ENCODE data around the gene MRPL16. TPM values are rescaled to one million over a fixed set of nuclear protein-coding genes. Genes with fewer than 3 reads are reported as not detected.

The MRPL16 gene
- total RNA-seq, 1 experiment from 2014 or later: 66.0 TPM

GRCh38 chr11:59756845-59757244, 53.7 kb downstream of the MRPL16 start:
- Histone ChIP-seq H3K27me3 (replicated peaks; ENCODE audit: control insufficient read depth, insufficient read depth, low read length) (no peaks in the 10 kb centered on the region), H3K4me1 (peaks cover 32% of the 10 kb centered on the region), H3K9me3 (no peaks in the 10 kb centered on the region), H3K36me3 (ENCODE audit: control insufficient read depth, insufficient read depth, low read length) (peaks cover 1% of the 10 kb centered on the region; the same call in 1 of the 2 replicates), H3K4me3 (ENCODE audit: low read depth, low read length) (peak overlapping the region; percentile 96)
- Mint-ChIP-seq H3K36me3 (ENCODE audit: insufficient read depth, unreplicated experiment) (peaks cover 68% of the 10 kb centered on the region), H3K4me3 (ENCODE audit: unreplicated experiment) (peak overlapping the region; percentile 83), H3K4me1 (ENCODE audit: low read depth, unreplicated experiment) (peaks cover 35% of the 10 kb centered on the region), H3K27ac (ENCODE audit: unreplicated experiment) (peak overlapping the region; percentile 98), H3K9me3 (ENCODE audit: unreplicated experiment) (no peaks in the 10 kb centered on the region), H3K27me3 (ENCODE audit: insufficient read depth, unreplicated experiment) (no peaks in the 10 kb centered on the region)
- BruUV-seq (replicated peaks): no TSS peak
- ChIA-PET CTCF (interaction anchor here (1.0 to 2.0 kb wide), 2 partner anchors 19 to 88 kb away, joined by 4 to 9 read pairs; partner anchors contain the start of gene PATL1), POLR2A (interaction anchor here (1.1 to 4.0 kb wide), 2 partner anchors 21 to 88 kb away, joined by 3 to 18 read pairs; partner anchors contain the start of gene PATL1)
- intact Hi-C loops (cut with micrococcal nuclease; ENCODE audit: unreplicated experiment): loop anchor here (2.0 to 10.0 kb wide), 3 partner anchors 88 to 582 kb away; partner anchors contain the start of genes DTX4 and PATL1
- peak; percentile 61 to 68 for DNase-seq
- no peak for TF ChIP-seq CTCF (IDR thresholded peaks at IDR 0.05; ENCODE audit: insufficient read depth in 1 of 2, low read depth in 1 of 2, low read length in 1 of 2, severe bottlenecking in 1 of 2, unreplicated experiment in 1 of 2)

- no peaks in the 10 kb centered on the region for H3K27me3 Mint-ChIP-seq (ENCODE audit: insufficient read depth, unreplicated experiment)
- BruUV-seq (replicated peaks): TSS peak; percentile 36
- Histone ChIP-seq H3K36me3 (ENCODE audit: control insufficient read depth, insufficient read depth, low read length) (peaks cover 1% of the 10 kb centered on the region; the same call in 1 of the 2 replicates), H3K27me3 (replicated peaks; ENCODE audit: control insufficient read depth, insufficient read depth, low read length) (no peaks in the 10 kb centered on the region), H3K4me3 (ENCODE audit: low read depth, low read length) (peak overlapping the region; percentile 96), H3K9me3 (no peaks in the 10 kb centered on the region), H3K4me1 (peaks cover 32% of the 10 kb centered on the region)
- H3K36me3 Mint-ChIP-seq (ENCODE audit: insufficient read depth, unreplicated experiment): peaks cover 64% of the 10 kb centered on the region
- H3K4me1 Mint-ChIP-seq (ENCODE audit: low read depth, unreplicated experiment): peaks cover 31% of the 10 kb centered on the region
- POLR2A ChIA-PET: interaction anchor here (0.6 to 4.0 kb wide), 3 partner anchors 22 to 207 kb away, joined by 3 to 18 read pairs (median 4); partner anchors contain the start of gene PATL1
- no peaks in the 10 kb centered on the region for H3K9me3 Mint-ChIP-seq (ENCODE audit: unreplicated experiment)
- peak overlapping the region; percentile 98 for H3K27ac Mint-ChIP-seq (ENCODE audit: unreplicated experiment)
- CTCF ChIA-PET: interaction anchor here (0.8 to 2.0 kb wide), 5 partner anchors 10 to 191 kb away, joined by 3 to 10 read pairs (median 5); partner anchors contain the start of gene PATL1
- peak overlapping the region; percentile 83 for H3K4me3 Mint-ChIP-seq (ENCODE audit: unreplicated experiment)
- DNase-seq: no peak
- intact Hi-C loops (cut with micrococcal nuclease; ENCODE audit: unreplicated experiment): loop anchor here (2.0 to 10.0 kb wide), 3 partner anchors 88 to 582 kb away; partner anchors contain the start of genes DTX4 and PATL1
- TF ChIP-seq CTCF (IDR thresholded peaks at IDR 0.05; ENCODE audit: insufficient read depth in 1 of 2, low read depth in 1 of 2, low read length in 1 of 2, severe bottlenecking in 1 of 2, unreplicated experiment in 1 of 2): no peak
These were observed 54.1 kb downstream of the MRPL16 start for GRCh38 chr11:59756558-59756840.

Other genes starting within 250 kb of the MRPL16 start
- 64.5 and 67.5 TPM in 2 replicates for gene OSBP, start 195.0 kb downstream of the MRPL16 start, total RNA-seq (2022)
- 57.8 and 61.4 TPM in 2 replicates for gene PATL1, start 141.7 kb downstream of the MRPL16 start, total RNA-seq (2022)
- not detected in 2 replicates for gene OR10V1, start 96.9 kb downstream of the MRPL16 start, total RNA-seq (2022)
- 178 and 181 TPM in 2 replicates for gene STX3, start 55.4 kb downstream of the MRPL16 start, total RNA-seq (2022)
- not detected in 2 replicates for gene CBLIF, start 34.7 kb upstream of the MRPL16 start, total RNA-seq (2022)
- not detected in 2 replicates for gene TCN1, start 55.7 kb upstream of the MRPL16 start, total RNA-seq (2022)
- gene OOSP3, start 68.0 kb upstream of the MRPL16 start, total RNA-seq (2022): 0.39 TPM in 1 of 2 replicates, not detected in the other
- not detected in 2 replicates for gene OOSP1, start 127.7 kb upstream of the MRPL16 start, total RNA-seq (2022)
- not detected in 2 replicates for gene OOSP4A, start 153.3 kb upstream of the MRPL16 start, total RNA-seq (2022)
- not detected in 2 replicates for gene OOSP4B, start 206.4 kb upstream of the MRPL16 start, total RNA-seq (2022)
- not detected in 2 replicates for gene OOSP2, start 229.6 kb upstream of the MRPL16 start, total RNA-seq (2022)
- not detected in 2 replicates for gene MS4A3, start 245.9 kb upstream of the MRPL16 start, total RNA-seq (2022)

Data from Caco-2 (cell line).